Activated T-helper 2 cell treated with anti-CD3 and anti-CD28 coated beads, Interferon-gamma antibody, Interleukin-2, Interleukin-4, amounts not matched to agents 10 μg/mL and 5 μg/mL and 100 μg/mL, durations not matched to agents 14 hours and 24 hours and 36 hours (primary cell): ENCODE results near the gene HTRA1. TPM values are rescaled to one million over a fixed set of nuclear protein-coding genes. Genes with fewer than 3 reads are reported as not detected.
A peak's percentile ranks its signal among the peaks of the same experiment; 100 is the strongest.

Source experiments
- DNase-seq: peaks from one replicate; pipeline ENCODE4 v3.0.0; 2021; ENCODE audit warnings: low spot score
- H3K27ac Mint-ChIP-seq: one replicate; pipeline ENCODE4 v1.8.0; 2021; ENCODE audit warnings: mixed read lengths
- H3K27me3 Mint-ChIP-seq: one replicate; pipeline ENCODE4 v1.8.0; 2021; ENCODE audit warnings: low read depth, mixed read lengths
- H3K36me3 Mint-ChIP-seq: one replicate; pipeline ENCODE4 v1.8.0; 2021; ENCODE audit warnings: low read depth, mixed read lengths
- H3K4me1 Mint-ChIP-seq: one replicate; pipeline ENCODE4 v1.8.0; 2021; ENCODE audit warnings: low read depth, mixed read lengths
- H3K4me3 Mint-ChIP-seq: one replicate; pipeline ENCODE4 v1.8.0; 2021; ENCODE audit warnings: low read depth, mild to moderate bottlenecking, moderate library complexity, mixed read lengths
- H3K9me3 Mint-ChIP-seq: one replicate; pipeline ENCODE4 v1.8.0; 2021; ENCODE audit warnings: mixed read lengths
- intact Hi-C: fragments of 100-400 bp; cut with micrococcal nuclease; formaldehyde crosslinking; loops from one replicate; pipeline ENCODE4 v1.15.1; 2023
- total RNA-seq: library from RNA; stranded (reverse); gene quantifications from 2 replicates; pipeline ENCODE4 v1.2.3, GENCODE V29; 2022

The HTRA1 gene
- total RNA-seq, 1 donor from 2014 or later, result not detected

- Mint-ChIP-seq H3K9me3 (no peaks in the 10 kb centered on the region), H3K27me3 (peaks cover 67% of the 10 kb centered on the region), H3K27ac (no peak overlapping the region), H3K4me1 (peaks cover 4% of the 10 kb centered on the region), H3K4me3 (no peak overlapping the region), H3K36me3 (no peaks in the 10 kb centered on the region)
- no peak for DNase-seq
- intact Hi-C loops, result no loop called here
These were observed 1.6 kb upstream of the HTRA1 start for GRCh38 chr10:122459561-122460273.

- intact Hi-C loops, result no loop called here
- no peak overlapping the region for H3K4me3 Mint-ChIP-seq
- no peak for DNase-seq
- H3K27ac Mint-ChIP-seq, result no peak overlapping the region
- peaks cover 4% of the 10 kb centered on the region for H3K4me1 Mint-ChIP-seq
- H3K27me3 Mint-ChIP-seq, result peaks cover 73% of the 10 kb centered on the region
- no peaks in the 10 kb centered on the region for H3K36me3 Mint-ChIP-seq
- no peaks in the 10 kb centered on the region for H3K9me3 Mint-ChIP-seq
These were observed 461 bp upstream of the HTRA1 start for GRCh38 chr10:122460891-122461293.

- Mint-ChIP-seq H3K27ac (no peak overlapping the region), H3K4me3 (no peak overlapping the region), H3K9me3 (no peaks in the 10 kb centered on the region), H3K4me1 (peaks cover 4% of the 10 kb centered on the region), H3K27me3 (peaks cover 72% of the 10 kb centered on the region), H3K36me3 (no peaks in the 10 kb centered on the region)
- intact Hi-C loops, result no loop called here
- no peak for DNase-seq
These were observed 578 bp downstream of the HTRA1 start for GRCh38 chr10:122461729-122462532.

- Mint-ChIP-seq H3K4me3 (peak overlapping the region; percentile 71), H3K4me1 (peaks cover 4% of the 10 kb centered on the region), H3K36me3 (no peaks in the 10 kb centered on the region), H3K9me3 (no peaks in the 10 kb centered on the region), H3K27me3 (peaks cover 65% of the 10 kb centered on the region), H3K27ac (no peak overlapping the region)
- intact Hi-C loops, result no loop called here
- DNase-seq, result no peak
These were observed 1.4 kb downstream of the HTRA1 start for GRCh38 chr10:122462533-122463465.

- Mint-ChIP-seq H3K27ac (no peak overlapping the region), H3K36me3 (no peaks in the 10 kb centered on the region), H3K4me3 (no peak overlapping the region), H3K4me1 (peaks cover 4% of the 10 kb centered on the region), H3K27me3 (peaks cover 59% of the 10 kb centered on the region), H3K9me3 (no peaks in the 10 kb centered on the region)
- intact Hi-C loops, result no loop called here
- no peak for DNase-seq
These were observed 2.3 kb downstream of the HTRA1 start for GRCh38 chr10:122463466-122464249.

- no peak for DNase-seq
- H3K9me3 Mint-ChIP-seq, result no peaks in the 10 kb centered on the region
- H3K27me3 Mint-ChIP-seq, result peaks cover 54% of the 10 kb centered on the region
- intact Hi-C loops, result no loop called here
- H3K4me3 Mint-ChIP-seq, result no peak overlapping the region
- H3K27ac Mint-ChIP-seq, result no peak overlapping the region
- peaks cover 4% of the 10 kb centered on the region for H3K4me1 Mint-ChIP-seq
- H3K36me3 Mint-ChIP-seq, result no peaks in the 10 kb centered on the region
These were observed 2.8 kb downstream of the HTRA1 start for GRCh38 chr10:122464250-122464510.

- no peak for DNase-seq
- intact Hi-C loops, result no loop called here
- no peaks in the 10 kb centered on the region for H3K36me3 Mint-ChIP-seq
- H3K27ac Mint-ChIP-seq, result no peak overlapping the region
- peaks cover 4% of the 10 kb centered on the region for H3K4me1 Mint-ChIP-seq
- no peaks in the 10 kb centered on the region for H3K9me3 Mint-ChIP-seq
- no peak overlapping the region for H3K4me3 Mint-ChIP-seq
- H3K27me3 Mint-ChIP-seq, result peaks cover 50% of the 10 kb centered on the region
These were observed 3.2 kb downstream of the HTRA1 start for GRCh38 chr10:122464586-122464985.

GRCh38 chr10:122465401-122466040 lies 4.2 kb downstream of the HTRA1 start:
- Mint-ChIP-seq H3K36me3 (no peaks in the 10 kb centered on the region), H3K27ac (no peak overlapping the region), H3K9me3 (no peaks in the 10 kb centered on the region), H3K4me3 (no peak overlapping the region), H3K27me3 (peaks cover 48% of the 10 kb centered on the region), H3K4me1 (peaks cover 4% of the 10 kb centered on the region)
- intact Hi-C loops, result no loop called here
- DNase-seq, result no peak

GRCh38 chr10:122466951-122467381 lies 5.6 kb downstream of the HTRA1 start:
- Mint-ChIP-seq H3K27me3 (peaks cover 53% of the 10 kb centered on the region), H3K9me3 (no peaks in the 10 kb centered on the region), H3K4me3 (no peak overlapping the region), H3K4me1 (peaks cover 4% of the 10 kb centered on the region), H3K36me3 (no peaks in the 10 kb centered on the region), H3K27ac (no peak overlapping the region)
- DNase-seq, result no peak
- intact Hi-C loops, result no loop called here

- no peak overlapping the region for H3K4me3 Mint-ChIP-seq
- no peak overlapping the region for H3K27ac Mint-ChIP-seq
- no peak for DNase-seq
- H3K27me3 Mint-ChIP-seq, result peaks cover 49% of the 10 kb centered on the region
- no peaks in the 10 kb centered on the region for H3K36me3 Mint-ChIP-seq
- peaks cover 3% of the 10 kb centered on the region for H3K4me1 Mint-ChIP-seq
- no peaks in the 10 kb centered on the region for H3K9me3 Mint-ChIP-seq
- intact Hi-C loops, result no loop called here
These were observed 6.3 kb downstream of the HTRA1 start for GRCh38 chr10:122467701-122468100.

GRCh38 chr10:122468307-122468925 lies 7.1 kb downstream of the HTRA1 start:
- no peak for DNase-seq
- no peak overlapping the region for H3K4me3 Mint-ChIP-seq
- H3K4me1 Mint-ChIP-seq, result no peaks in the 10 kb centered on the region
- intact Hi-C loops, result no loop called here
- no peak overlapping the region for H3K27ac Mint-ChIP-seq
- H3K36me3 Mint-ChIP-seq, result no peaks in the 10 kb centered on the region
- H3K9me3 Mint-ChIP-seq, result no peaks in the 10 kb centered on the region
- peaks cover 42% of the 10 kb centered on the region for H3K27me3 Mint-ChIP-seq
